HG03520 (cell line): Measurements from ENCODE around the gene OR2Y1.
"Not testable (repeated sequence)": the region's sequence is repeated elsewhere in the genome, so short reads cannot be mapped to it uniquely, and the experiment has no call there.

Experiments used
- ATAC-seq: cut with Tn5 transposase; IDR thresholded peaks from one replicate; pipeline ENCODE4 v1.9.1; 2021; ENCODE audit warnings: mild to moderate bottlenecking, moderate library complexity; ENCODE audit not compliant: unreplicated experiment

Gene OR2Y1, protein sequence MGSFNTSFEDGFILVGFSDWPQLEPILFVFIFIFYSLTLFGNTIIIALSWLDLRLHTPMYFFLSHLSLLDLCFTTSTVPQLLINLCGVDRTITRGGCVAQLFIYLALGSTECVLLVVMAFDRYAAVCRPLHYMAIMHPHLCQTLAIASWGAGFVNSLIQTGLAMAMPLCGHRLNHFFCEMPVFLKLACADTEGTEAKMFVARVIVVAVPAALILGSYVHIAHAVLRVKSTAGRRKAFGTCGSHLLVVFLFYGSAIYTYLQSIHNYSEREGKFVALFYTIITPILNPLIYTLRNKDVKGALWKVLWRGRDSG

DNA sequence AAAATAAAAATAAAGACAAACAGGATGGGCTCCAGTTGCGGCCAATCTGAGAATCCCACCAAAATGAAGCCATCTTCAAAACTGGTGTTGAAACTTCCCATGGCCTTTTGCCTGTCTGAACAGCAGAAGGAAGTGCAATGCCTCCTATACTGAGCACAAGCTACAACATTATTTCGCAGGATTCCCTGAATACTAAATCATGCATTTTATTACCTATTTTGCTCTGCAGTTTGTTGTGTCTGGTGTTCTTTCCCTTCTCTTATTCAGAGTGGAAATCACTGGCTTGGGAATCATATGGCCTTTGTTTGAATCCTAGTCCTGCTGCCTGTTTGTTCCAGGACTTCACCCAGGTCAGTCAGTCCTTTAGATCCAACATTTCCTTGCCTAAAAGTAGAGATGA is at the start of gene OR2Y1:
Gene OR2Y1, minus strand, starts transcription at position 101 of the 400 bp plus-strand sequence. Its CDS starts 0 bp downstream, at position 101.
- ATAC-seq: no peak

DNA sequence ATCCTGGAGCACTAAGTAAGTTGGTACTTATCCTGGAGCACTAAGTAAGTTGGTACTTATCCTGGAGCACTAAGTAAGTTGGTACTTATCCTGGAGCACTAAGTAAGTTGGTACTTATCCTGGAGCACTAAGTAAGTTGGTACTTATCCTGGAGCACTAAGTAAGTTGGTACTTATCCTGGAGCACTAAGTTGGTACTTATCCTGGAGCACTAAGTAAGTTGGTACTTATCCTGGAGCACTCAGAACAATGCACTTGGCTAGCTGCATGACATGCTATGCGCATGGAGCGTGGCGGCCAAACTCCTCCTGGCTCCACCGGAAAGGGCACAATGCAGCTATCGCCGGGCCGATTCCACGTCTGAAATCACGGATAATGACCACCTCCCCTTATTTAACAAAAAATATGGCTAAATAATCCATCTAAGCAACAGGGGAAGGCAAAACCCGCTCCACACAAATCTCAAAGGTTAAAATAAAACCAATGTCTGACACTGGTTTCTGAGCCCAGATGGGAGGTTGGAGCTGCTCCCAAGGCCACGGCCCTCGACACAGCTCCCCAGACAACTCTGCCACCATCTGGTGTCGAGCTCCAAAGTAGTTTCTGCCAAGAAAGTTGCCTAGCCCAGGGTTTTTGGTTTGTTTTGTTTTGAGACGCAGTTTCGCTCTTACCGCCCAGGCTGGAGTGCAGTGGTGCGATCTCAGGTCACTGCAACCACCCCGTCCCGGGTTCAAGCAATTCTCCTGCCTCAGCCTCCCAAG is 49.0 kb upstream of the OR2Y1 start:
- not testable (repeated sequence) for ATAC-seq

DNA sequence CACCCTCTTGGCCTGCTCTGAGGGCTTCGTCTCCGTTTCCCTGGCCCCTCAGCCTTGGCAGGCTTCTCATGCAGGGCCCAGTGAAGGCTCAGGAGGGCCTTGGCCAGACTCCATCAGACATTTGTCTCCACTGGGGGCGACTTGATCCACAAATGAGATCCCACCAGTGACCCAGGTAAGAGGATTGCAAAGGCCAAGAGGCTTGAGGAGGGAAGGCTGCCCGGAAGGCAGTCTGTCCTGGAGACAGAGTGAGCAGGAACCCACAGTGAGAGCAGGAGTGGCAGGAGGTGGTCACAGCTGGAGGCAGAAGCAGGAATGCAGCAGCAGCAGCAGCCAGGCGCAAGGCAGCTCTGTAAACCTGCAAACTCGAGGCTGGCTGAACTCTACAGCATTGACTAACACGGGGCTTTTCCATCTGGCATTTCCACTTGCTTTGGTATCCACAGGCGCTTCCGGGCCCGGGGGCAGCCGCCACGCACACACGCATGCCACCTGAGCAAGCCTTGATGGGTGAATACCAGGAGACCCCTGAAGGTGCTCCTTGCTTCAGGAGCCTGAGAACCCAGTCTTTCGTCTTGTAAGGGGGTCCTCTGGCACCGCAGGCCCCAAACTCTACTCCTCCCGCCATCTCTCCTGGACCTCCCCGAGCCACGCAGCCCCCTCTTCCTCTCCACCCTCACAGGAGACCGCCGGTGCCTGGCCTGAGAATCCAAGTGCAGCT is 48.0 kb upstream of the OR2Y1 start:
- ATAC-seq: no peak

DNA sequence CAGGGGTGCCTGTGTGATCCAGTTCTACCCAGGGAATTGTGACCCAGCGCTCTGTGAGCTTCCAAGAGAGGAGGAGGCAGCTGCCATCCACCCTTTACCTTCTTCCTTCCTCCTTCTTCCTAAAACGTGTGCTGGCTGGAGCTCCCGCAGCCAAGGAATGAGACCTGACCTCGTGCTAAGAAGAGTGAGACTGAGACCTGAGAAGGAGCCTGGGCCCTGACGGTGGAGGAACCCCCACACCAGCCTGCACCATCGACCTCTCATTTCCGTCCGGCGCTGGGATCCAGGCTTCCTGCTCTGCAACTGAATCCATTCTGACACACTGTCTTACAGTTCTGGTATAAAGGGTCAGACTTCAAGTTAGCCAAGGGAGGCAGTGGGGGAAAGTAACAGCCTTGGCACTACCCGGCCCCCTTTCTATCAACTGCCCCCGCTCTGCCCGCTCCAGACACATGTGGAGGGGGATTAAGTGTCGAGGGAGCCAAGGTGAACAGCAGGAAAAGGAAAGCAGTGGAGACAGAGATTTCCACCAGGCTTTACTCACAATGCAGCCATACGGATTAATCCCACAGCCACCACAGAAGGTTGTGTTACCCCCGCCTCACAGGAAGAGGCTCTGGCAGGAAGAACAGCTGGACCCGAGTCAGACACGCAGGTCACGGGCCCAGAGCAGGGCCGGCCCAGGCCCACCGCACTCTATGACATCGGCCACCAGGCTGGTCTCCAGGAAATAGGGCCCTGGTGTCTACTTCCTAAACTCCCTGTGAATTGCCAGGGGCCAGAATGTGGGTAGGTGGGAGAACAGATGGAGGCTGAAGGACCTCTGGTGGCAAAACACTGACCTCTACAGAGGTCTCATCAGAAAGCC is 46.9 kb upstream of the OR2Y1 start:
- ATAC-seq: no peak

DNA sequence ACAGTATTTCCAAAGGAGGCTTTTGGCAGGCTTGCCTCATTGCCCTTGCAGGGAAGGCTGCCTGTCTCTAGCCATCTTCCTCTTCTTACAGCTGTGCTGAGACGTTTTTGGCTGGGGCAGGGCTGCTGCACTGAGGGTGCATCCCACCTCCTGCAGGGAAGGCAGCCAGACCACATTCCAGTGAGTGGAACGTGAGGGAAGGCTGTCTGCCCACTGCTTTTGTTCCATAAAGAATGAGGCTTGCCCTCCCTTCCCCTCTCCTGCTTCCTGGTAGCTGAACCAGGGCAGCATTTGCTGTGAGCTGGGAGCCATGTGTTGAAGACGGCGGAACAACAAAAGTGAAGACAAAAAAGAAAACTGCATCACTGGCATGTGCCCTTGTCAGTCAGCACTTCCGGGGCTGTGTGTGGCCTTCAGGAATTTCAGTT is 46.0 kb upstream of the OR2Y1 start:
- ATAC-seq: no peak

DNA sequence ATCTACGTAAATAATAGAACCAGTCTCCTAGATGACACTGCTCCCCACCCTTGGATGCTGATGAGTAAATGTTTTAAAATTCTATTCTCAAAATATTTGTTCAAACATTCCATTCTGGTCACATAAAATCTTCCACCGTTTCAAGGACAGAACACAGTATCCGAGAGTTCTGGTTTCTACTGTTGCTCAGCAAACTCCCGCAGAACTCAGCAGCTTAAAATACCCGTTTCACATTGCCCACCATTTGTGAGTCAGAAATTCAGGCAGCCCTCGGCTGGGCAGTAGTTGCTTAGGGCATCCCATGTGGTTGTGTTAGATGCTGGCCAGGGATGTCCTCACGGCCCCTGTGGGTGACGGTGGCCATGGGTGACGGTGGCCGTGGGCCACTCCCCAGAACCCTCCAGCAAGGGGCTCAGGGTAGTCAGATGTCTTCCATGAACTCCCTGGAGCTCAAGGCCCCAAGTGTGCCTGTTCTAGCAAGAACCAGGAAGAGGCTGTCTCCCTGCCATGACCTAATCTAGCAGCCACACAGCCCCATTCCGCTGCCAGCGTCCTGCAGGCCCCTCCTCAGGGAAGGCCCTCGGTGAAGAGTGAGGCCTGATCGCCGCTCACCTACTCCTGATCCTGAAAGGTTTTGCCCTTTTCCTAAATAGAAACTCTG is 45.4 kb upstream of the OR2Y1 start:
- ATAC-seq: no peak

DNA sequence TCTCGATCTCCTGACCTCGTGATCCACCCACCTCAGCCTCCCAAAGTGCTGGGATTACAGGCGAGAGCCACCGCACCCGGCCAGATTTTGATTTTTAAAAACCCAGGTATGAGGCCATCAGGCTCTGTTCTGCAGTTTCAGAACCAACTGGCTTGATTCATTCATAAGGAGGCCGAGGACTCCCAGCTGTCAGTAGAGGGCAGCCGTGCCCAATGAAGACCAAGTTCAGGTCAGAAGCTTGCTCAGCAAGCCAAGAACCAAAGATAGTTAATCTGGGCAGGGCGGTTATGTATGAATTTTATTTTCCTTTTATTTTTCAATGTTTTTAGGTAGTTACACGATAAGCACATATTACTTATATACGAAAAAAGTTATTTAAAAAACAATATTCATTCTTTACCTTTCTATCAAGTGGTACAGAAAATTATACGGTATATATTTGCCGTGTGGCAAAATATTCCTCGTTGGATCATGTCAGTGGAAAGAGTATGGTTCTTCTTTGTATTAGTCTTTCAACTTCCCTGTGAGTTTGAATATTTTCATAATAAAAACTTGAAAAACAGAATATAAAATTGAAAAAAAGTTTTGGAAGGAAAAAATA is 44.7 kb upstream of the OR2Y1 start:
- no peak for ATAC-seq

DNA sequence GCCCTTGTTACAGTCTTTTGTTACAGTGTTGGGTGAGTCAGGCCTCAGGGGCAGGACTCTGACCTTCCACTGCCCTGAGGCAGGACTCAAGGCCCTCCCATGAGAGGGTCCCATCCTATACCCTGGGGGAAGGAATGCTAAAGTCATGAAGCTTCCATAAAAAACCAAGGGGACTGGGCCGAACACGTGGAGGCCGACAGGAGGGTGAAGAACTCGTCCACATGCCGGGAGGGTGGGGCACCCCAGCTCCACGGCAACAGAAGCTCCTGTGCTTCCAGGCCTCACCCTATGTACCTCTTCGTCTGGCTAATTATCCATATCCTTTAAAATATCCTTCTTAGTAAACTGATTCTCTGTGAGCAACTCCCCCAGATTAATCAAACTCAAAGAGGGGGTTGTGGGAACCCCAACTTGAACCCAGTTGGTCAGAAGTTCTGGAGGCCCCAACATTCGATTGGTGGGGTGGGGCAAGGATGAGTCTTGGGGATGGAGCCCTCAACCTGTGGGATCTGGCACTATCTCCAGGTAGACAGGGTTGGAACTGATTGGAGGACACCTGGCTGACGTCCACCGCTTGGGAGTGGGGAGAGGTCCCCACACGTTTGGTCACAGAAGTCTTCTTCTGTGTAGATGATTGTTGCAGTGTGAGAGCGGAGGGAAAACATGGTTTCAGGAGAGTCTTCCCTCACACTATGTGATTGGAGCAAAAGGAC is 43.6 kb upstream of the OR2Y1 start:
- ATAC-seq: no peak

DNA sequence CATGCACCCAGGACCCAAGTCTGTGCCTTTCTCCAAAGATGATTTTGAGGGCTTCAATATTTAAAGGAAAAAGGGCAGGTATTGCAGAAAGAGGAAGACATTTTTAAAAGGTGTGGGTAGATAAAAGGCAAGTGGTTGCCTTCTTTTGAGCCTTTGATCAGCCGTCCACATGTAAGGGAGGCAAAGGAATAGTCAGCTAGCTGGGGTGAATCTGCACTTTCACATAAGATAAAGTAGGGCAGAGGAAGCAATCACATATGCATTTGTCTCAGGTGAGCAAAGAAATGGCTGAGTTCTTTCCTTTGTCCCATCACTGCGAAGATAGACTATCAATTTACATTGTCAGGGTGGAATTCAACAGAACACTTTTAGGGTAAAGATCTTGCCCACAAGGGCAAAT is 42.9 kb upstream of the OR2Y1 start:
- ATAC-seq: no peak

DNA sequence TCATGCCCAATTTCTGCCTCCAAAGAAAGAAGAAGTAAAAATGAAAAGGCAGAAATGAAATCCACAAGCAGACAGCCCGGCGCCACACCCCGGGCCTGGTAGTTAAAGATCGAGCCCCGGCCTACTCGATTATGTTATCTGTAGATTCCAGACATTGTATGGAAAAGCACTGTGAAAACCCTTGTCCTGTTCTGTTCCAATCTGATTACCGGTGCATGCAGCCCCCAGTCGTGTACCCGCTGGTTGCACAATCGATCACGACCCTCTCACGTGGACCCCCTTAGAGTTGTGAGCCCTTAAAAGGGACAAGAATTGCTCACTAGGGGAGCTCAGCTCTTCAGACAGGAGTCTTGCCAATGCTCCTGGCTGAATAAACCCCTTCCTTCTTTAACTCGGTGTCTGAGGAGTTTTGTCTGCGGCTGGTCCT is 42.1 kb upstream of the OR2Y1 start:
- ATAC-seq: not testable (repeated sequence)

DNA sequence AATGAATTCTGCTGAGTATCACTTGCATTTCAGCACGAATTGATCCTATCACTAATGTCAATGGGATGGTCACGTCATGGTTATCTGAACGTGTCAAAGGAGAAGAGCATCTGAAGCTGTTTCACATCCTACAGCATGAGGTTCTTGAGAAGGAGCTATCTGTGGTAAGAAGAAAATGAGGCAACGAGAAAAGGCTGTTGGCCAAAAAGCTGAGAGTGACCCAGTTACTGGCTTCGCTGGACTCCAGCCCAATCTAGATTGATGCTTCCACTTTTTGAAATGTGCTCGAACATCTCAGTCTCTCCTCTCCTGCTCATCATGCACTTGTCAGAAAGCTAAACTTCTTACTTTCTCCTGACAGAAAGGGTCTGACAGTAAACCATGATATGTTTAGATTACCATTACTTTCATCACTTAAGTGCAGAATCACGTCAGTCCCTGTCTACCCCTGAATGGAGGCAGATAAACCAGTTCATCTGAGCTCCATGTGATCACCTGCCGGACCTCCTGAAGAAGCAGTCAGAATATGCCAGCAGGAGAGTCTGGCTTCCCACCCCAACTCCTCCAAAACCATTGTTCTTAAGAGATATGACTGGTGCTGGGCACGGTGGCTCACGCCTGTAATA is 40.2 kb upstream of the OR2Y1 start:
- ATAC-seq: no peak

DNA sequence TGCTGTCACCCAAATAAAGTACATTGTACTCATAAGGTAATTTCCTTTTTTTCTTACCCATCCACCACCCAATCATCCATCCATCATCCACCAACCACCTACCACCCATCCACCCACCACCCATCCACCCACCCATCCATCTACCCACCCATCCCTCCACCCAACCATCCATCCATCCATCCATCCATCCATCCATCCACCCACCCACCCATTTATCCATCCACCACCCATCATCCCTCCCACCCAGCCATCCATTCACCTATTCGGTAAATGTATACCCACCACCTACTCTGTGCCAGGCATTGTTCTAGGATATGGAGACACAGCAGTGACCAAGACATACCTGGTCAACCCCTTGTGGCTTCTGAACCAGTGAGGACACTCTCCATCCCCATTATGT is 37.6 kb upstream of the OR2Y1 start:
- ATAC-seq: no peak

DNA sequence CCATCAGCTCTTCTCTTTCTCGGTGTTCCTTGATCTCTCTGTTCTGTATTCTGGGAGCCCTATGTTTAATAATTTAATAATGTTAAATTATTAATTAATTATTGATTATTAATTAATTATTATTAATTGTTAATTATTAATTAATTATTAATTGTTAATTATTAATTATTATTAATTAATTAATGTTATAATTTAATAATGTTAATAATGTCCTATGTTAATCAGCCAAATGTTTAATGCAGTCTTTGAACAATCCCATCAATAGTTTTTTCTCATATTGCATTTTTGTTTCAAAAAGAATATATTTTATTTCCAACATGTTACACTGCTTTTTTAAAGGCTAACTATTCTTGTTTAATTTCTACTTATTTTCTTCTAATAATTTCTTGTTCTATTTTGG is 36.5 kb upstream of the OR2Y1 start:
- no peak for ATAC-seq

DNA sequence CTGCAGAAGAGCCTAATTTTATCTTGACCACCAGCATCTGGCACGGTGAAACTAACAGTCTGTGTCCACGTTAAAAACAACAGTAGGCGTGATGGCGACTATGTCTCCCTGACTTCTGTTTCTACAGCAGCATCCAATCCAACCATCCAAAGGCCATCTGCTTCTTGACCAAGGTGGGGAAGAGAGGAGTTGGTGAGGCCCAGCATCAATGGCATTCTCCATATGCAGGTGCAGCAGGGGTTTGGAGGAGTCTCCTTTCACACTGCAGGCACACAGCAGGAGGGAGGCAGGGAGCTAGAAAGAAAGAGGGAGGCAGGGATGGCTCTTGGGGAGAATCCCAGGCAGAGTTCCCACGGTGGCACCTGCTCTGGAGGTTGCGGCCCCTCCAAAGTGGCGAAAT is 35.8 kb upstream of the OR2Y1 start:
- ATAC-seq: no peak

DNA sequence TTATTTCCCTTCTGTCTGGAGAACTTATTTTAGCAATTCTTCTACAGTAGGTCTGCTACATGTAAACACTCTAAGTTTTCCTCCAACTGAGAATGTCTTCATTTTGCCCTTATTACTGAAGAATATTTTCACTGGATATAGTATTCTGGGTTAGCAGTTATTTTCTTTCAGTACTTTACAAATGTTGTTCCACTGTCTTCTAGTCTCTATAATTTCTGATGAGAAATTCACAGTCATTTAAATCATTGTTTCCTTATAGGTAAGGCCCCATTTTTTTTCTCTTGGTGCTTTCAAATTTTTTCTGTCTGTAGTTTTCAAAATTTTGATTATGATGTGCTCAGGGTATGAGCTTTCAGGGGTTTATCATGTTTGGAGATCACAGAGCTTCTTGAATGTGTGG is 32.0 kb upstream of the OR2Y1 start:
- ATAC-seq: no peak

DNA sequence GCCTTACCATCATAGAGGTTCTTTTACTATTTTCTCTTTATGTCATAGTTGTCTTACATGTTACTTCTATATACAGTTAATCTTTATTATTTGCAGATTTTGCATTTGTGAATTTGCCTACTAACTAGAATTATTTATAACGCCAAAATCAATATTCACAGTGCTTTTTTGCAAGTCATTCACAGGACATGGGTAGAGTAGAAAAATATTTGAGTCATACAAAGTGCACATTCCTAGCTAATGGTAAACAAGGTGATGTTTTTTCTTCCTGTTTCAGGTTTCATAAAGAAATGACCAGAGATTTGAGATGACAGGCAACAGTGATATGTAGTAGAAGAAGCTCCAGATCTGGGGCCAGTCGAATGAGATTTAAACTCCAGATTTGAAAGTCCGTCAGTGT is 30.0 kb upstream of the OR2Y1 start:
- no peak for ATAC-seq

DNA sequence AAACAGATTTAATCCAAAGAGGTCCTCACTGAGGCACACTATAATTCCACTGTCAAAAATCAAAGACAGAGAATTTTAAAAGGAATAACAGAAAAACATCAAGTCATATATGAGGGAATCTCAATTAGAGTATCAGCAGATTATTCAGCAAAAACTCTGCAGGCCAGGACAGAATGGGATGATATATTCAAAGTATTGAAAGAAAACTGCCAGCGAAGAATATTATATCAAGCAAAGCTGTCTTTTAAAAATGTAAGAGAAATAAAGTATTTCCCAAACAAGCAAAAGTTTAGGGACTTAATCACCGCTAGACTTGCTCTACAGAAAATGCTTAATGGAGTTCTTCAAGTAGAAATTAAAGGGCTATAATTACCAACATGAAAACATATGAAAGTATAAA is 15.7 kb upstream of the OR2Y1 start:
- no peak for ATAC-seq

DNA sequence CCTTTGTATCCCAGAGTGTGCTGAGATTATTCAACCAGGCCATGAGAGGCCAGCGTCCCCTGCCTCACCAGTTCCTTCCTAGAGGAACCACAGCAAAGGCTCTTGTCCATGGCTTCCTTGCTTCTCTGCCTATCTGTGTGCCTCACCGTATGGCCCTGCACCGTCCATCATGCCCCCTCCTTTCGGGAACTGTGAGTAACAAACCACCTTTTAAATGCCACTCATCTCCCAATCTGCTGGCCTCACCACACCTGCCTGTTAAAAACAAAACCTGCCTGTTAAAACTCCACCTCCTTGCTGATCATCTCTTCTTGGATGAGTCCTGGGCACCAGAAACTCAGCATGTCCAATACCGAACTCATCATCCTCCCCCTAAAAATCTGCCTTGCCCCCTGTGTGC is 4.4 kb upstream of the OR2Y1 start:
- ATAC-seq: no peak

DNA sequence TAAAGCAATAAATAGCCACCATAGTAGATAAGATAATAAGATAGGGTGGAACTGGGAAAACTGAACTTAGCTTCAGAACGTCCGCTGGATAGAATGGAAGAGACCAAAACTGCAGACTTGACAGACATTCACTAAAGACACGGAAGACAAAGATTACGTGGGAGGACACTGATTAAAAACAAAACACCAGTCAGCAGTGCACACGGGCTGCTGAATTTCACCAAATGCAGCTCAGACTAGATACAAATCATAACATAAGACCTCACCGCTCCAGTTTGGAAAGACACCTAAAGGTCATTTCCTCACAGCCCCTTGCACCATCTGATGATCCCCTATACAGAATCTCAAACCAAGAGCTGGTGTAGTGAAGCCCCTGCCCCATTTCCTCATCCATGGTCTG is 2.9 kb upstream of the OR2Y1 start:
- ATAC-seq: no peak
